ENCODE measurements around the gene APP.

The APP gene

GRCh38 chr21:26148840-26149354 is 21.7 kb downstream of the APP start:
- TF ChIP-seq ZFX (IDR thresholded peaks at IDR 0.05; ENCODE audit: borderline replicate concordance) (no peak), CTCF (IDR thresholded peaks at IDR 0.05) (no peak)
- H3K27ac ChIP-seq: no peak overlapping the region

GRCh38 chr21:26148071-26148839 is 22.3 kb downstream of the APP start:
- no peak overlapping the region for H3K27ac ChIP-seq
- TF ChIP-seq CTCF (IDR thresholded peaks at IDR 0.05) (no peak), ZFX (IDR thresholded peaks at IDR 0.05; ENCODE audit: borderline replicate concordance) (no peak)

GRCh38 chr21:26147535-26147934 is 23.0 kb downstream of the APP start:
- no peak overlapping the region for H3K27ac ChIP-seq
- TF ChIP-seq CTCF (IDR thresholded peaks at IDR 0.05): no peak
- no peak for TF ChIP-seq ZFX (IDR thresholded peaks at IDR 0.05; ENCODE audit: borderline replicate concordance)

- no peak overlapping the region for H3K27ac ChIP-seq
- TF ChIP-seq CTCF (IDR thresholded peaks at IDR 0.05) (no peak), ZFX (IDR thresholded peaks at IDR 0.05; ENCODE audit: borderline replicate concordance) (no peak)
Measured at GRCh38 chr21:26146681-26147080, 23.9 kb downstream of the APP start.

GRCh38 chr21:26144031-26144430 is 26.5 kb downstream of the APP start:
- H3K27ac ChIP-seq: no peak overlapping the region

GRCh38 chr21:26142363-26142762 is 28.2 kb downstream of the APP start:
- TF ChIP-seq CTCF (IDR thresholded peaks at IDR 0.05): no peak
- TF ChIP-seq ZFX (IDR thresholded peaks at IDR 0.05; ENCODE audit: borderline replicate concordance): no peak
- no peak overlapping the region for H3K27ac ChIP-seq

More at GRCh38 chr21:26144031-26144430, 26.5 kb downstream of the APP start:
- TF ChIP-seq ZFX (IDR thresholded peaks at IDR 0.05; ENCODE audit: borderline replicate concordance): no peak
- no peak for TF ChIP-seq CTCF (IDR thresholded peaks at IDR 0.05)

GRCh38 chr21:26140926-26141325 is 29.6 kb downstream of the APP start:
- H3K27ac ChIP-seq: no peak overlapping the region
- TF ChIP-seq CTCF (IDR thresholded peaks at IDR 0.05) (no peak), ZFX (IDR thresholded peaks at IDR 0.05; ENCODE audit: borderline replicate concordance) (no peak)

Data from 22Rv1 (cell line).